ENCODE data around the gene KRTAP5-5. TPM values are rescaled to one million over a fixed set of nuclear protein-coding genes. Genes with fewer than 3 reads are reported as not detected.

Gene KRTAP5-5
- total and polyA plus RNA-seq, 2 experiments from 2014 or later = not detected

DNA sequence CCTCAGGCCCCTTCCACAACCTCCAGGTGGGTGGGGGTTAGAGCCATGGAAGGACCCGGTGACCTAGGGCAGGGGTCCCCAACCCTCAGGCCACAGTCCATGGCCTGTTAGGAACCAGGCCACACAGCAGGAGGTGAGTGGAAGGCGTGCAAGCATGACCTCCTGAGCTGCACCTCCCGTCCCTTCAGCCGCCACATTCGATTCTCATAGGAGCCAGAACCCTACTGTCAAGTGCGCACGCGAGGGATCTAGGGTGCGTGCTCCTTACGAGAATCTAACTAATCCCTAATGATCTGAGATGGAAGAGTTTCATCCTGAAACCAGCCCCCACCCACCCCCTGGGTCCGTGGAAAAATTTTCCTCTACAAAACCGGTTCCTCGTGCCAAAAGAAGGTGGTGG is 4.0 kb upstream of the KRTAP5-5 start:
- H3K27me3 ChIP-seq (ENCODE audit: insufficient read depth) = no peaks in the 10 kb centered on the region
- H3K27ac ChIP-seq (ENCODE audit: low read depth) = no peak overlapping the region
- no peaks in the 10 kb centered on the region for H3K9me2 ChIP-seq (ENCODE audit: insufficient read depth)
- H3K36me3 ChIP-seq (ENCODE audit: insufficient read depth) = no peaks in the 10 kb centered on the region
- no peak for ATAC-seq
- no peaks in the 10 kb centered on the region for H3K79me2 ChIP-seq (replicated peaks; ENCODE audit: insufficient read depth)
- H4K20me1 ChIP-seq (replicated peaks; ENCODE audit: insufficient read depth) = no peaks in the 10 kb centered on the region
- no peaks in the 10 kb centered on the region; the same call in 1 of the 2 replicates for H3K4me1 ChIP-seq (ENCODE audit: insufficient read depth)
- H3K9me3 Mint-ChIP-seq = no peaks in the 10 kb centered on the region
- no peak overlapping the region for H3K27ac Mint-ChIP-seq
- no peak overlapping the region for H3K4me3 ChIP-seq
- H3K27me3 Mint-ChIP-seq (ENCODE audit: insufficient read depth, low read depth, poor library complexity) = peaks cover 21% of the 10 kb centered on the region
- H3K4me3 Mint-ChIP-seq = no peak overlapping the region
- H3F3A ChIP-seq (replicated peaks; ENCODE audit: low read depth) = no peaks in the 10 kb centered on the region
- H3K4me2 ChIP-seq = no peak overlapping the region
- DNase-seq (ENCODE audit: low spot score) = no peak
- peaks cover 10% of the 10 kb centered on the region for H3K4me1 Mint-ChIP-seq
- TF ChIP-seq NANOG (IDR thresholded peaks at IDR 0.05; ENCODE audit: borderline replicate concordance) (no peak), JUNB (IDR thresholded peaks at IDR 0.05; ENCODE audit: unreplicated experiment) (no peak), STAT1 (IDR thresholded peaks at IDR 0.05; ENCODE audit: unreplicated experiment) (no peak)
- H3K36me3 Mint-ChIP-seq (ENCODE audit: low read depth) = no peaks in the 10 kb centered on the region; the same call in 2 of the 3 replicates
- no peak overlapping the region for H2AFZ ChIP-seq

DNA sequence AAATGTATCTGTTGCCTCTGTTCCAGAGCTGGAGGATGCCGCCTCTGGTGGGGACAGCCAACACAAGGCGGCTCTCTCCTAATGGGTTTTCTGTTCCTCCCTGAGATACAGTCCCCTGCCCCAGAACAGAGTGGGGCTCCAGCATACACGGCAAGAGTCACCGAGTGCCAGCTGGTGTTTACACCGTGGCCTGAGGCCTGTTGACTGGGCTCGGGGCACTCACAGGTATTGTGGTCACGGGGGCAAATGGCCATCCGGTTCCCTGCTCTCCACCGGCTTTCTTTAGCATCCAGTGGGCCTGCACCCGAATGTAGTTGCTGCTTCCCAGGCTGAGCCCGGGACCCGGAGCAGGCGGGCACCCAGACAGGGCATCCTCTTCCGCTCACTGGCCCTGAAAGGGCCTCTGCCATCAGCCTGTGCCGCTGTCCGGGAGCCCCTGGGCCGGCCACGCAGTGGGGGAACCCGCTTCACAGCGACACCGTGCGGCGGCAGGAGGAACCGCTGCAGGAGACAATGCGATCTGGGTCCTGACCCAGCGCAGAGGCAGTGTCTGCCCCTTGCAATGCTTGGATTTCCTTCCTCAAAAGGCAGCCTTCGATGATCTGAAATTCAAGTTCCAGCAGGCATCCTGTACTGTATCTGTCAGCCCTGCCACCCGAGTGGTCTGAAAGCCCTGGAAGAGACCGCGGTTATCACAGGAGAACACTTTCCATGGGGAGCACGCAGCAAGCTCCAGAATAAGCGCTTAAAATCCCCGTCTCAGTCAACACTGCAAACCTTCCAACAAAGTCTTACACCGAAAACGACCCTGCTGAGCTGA is 859 bp upstream of the KRTAP5-5 start:
- Histone ChIP-seq H3K36me3 (ENCODE audit: insufficient read depth) (no peaks in the 10 kb centered on the region), H2AFZ (peak overlapping the region; percentile 95), H3K4me3 (no peak overlapping the region), H4K20me1 (replicated peaks; ENCODE audit: insufficient read depth) (no peaks in the 10 kb centered on the region), H3K79me2 (replicated peaks; ENCODE audit: insufficient read depth) (no peaks in the 10 kb centered on the region), H3K9me2 (ENCODE audit: insufficient read depth) (no peaks in the 10 kb centered on the region), H3K4me2 (peak overlapping the region; percentile 64; the same call in 1 of the 2 replicates), H3F3A (replicated peaks; ENCODE audit: low read depth) (no peaks in the 10 kb centered on the region), H3K4me1 (ENCODE audit: insufficient read depth) (peaks cover 3% of the 10 kb centered on the region; the same call in 1 of the 2 replicates), H3K27ac (ENCODE audit: low read depth) (no peak overlapping the region), H3K27me3 (ENCODE audit: insufficient read depth) (no peaks in the 10 kb centered on the region)
- no peaks in the 10 kb centered on the region for H3K9me3 Mint-ChIP-seq
- H3K4me3 Mint-ChIP-seq = no peak overlapping the region
- peaks cover 24% of the 10 kb centered on the region for H3K27me3 Mint-ChIP-seq (ENCODE audit: insufficient read depth, low read depth, poor library complexity)
- H3K4me1 Mint-ChIP-seq = peaks cover 8% of the 10 kb centered on the region
- peak; percentile 96 for ATAC-seq
- H3K36me3 Mint-ChIP-seq (ENCODE audit: low read depth) = no peaks in the 10 kb centered on the region; the same call in 2 of the 3 replicates
- no peak overlapping the region for H3K27ac Mint-ChIP-seq
- TF ChIP-seq ZNF114 (CRISPR knock-in tag; IDR thresholded peaks at IDR 0.05) = no peak
- TF ChIP-seq, protein P1, sequence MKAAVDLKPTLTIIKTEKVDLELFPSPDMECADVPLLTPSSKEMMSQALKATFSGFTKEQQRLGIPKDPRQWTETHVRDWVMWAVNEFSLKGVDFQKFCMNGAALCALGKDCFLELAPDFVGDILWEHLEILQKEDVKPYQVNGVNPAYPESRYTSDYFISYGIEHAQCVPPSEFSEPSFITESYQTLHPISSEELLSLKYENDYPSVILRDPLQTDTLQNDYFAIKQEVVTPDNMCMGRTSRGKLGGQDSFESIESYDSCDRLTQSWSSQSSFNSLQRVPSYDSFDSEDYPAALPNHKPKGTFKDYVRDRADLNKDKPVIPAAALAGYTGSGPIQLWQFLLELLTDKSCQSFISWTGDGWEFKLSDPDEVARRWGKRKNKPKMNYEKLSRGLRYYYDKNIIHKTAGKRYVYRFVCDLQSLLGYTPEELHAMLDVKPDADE (IDR thresholded peaks at IDR 0.05) = no peak
- TF ChIP-seq, protein P2, sequence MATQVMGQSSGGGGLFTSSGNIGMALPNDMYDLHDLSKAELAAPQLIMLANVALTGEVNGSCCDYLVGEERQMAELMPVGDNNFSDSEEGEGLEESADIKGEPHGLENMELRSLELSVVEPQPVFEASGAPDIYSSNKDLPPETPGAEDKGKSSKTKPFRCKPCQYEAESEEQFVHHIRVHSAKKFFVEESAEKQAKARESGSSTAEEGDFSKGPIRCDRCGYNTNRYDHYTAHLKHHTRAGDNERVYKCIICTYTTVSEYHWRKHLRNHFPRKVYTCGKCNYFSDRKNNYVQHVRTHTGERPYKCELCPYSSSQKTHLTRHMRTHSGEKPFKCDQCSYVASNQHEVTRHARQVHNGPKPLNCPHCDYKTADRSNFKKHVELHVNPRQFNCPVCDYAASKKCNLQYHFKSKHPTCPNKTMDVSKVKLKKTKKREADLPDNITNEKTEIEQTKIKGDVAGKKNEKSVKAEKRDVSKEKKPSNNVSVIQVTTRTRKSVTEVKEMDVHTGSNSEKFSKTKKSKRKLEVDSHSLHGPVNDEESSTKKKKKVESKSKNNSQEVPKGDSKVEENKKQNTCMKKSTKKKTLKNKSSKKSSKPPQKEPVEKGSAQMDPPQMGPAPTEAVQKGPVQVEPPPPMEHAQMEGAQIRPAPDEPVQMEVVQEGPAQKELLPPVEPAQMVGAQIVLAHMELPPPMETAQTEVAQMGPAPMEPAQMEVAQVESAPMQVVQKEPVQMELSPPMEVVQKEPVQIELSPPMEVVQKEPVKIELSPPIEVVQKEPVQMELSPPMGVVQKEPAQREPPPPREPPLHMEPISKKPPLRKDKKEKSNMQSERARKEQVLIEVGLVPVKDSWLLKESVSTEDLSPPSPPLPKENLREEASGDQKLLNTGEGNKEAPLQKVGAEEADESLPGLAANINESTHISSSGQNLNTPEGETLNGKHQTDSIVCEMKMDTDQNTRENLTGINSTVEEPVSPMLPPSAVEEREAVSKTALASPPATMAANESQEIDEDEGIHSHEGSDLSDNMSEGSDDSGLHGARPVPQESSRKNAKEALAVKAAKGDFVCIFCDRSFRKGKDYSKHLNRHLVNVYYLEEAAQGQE (IDR thresholded peaks at IDR 0.05; ENCODE audit: unreplicated experiment) = no peak
- TF ChIP-seq, protein P3, sequence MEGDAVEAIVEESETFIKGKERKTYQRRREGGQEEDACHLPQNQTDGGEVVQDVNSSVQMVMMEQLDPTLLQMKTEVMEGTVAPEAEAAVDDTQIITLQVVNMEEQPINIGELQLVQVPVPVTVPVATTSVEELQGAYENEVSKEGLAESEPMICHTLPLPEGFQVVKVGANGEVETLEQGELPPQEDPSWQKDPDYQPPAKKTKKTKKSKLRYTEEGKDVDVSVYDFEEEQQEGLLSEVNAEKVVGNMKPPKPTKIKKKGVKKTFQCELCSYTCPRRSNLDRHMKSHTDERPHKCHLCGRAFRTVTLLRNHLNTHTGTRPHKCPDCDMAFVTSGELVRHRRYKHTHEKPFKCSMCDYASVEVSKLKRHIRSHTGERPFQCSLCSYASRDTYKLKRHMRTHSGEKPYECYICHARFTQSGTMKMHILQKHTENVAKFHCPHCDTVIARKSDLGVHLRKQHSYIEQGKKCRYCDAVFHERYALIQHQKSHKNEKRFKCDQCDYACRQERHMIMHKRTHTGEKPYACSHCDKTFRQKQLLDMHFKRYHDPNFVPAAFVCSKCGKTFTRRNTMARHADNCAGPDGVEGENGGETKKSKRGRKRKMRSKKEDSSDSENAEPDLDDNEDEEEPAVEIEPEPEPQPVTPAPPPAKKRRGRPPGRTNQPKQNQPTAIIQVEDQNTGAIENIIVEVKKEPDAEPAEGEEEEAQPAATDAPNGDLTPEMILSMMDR (conservative IDR thresholded peaks at IDR 0.05; ENCODE audit: low read depth in 2 of 2) = peak; percentile 88 to 93
- peak; percentile 79 for DNase-seq (ENCODE audit: low spot score)
